ENCODE measurements around the gene SIRT3.

GRCh38 chr11:223884-224283, 12.3 kb downstream of the SIRT3 start:
- TF ChIP-seq CTCF (IDR thresholded peaks at IDR 0.05; ENCODE audit: poor library complexity) (no peak), EZH2 (IDR thresholded peaks at IDR 0.05; ENCODE audit: borderline replicate concordance) (no peak)

All from hepatocyte (in vitro differentiated cells).